GM18505 (cell line): ENCODE data around the gene EDNRB.
"Not testable (repeated sequence)": the region's sequence is repeated elsewhere in the genome, so short reads cannot be mapped to it uniquely, and the experiment has no call there.

ENCODE experiments used
- ATAC-seq: cut with Tn5 transposase; IDR thresholded peaks from one replicate; pipeline ENCODE4 v1.9.1; 2021; ENCODE audit not compliant: unreplicated experiment
- POLR2A ChIP-seq: IDR thresholded peaks from 4 replicates; pipeline ENCODE4 v1.6.1; 2011; ENCODE audit warnings: borderline replicate concordance; ENCODE audit not compliant: insufficient read depth, insufficient read length; ENCODE audit errors: extremely low read depth

EDNRB gene

DNA sequence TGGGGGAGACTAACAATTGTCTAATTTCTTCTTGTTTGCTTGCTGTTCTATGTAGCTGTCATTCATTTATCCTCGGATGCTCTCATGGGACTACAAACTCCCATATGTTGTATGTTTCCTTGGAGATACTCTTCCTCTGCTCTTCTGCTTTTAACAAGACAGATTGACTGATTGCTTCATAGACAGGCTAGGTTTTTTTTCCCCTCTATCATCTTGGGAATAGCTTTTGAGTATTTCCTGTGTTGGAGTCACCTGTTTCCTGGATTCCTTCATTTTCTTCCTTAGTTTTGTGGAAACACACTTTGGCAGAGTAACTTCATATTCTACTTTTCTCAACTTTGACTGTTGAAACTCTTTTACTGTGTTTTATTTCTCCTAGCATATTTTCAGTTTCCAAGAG is 27.6 kb downstream of the EDNRB start:
- ATAC-seq: no peak
- TF ChIP-seq POLR2A: no peak

DNA sequence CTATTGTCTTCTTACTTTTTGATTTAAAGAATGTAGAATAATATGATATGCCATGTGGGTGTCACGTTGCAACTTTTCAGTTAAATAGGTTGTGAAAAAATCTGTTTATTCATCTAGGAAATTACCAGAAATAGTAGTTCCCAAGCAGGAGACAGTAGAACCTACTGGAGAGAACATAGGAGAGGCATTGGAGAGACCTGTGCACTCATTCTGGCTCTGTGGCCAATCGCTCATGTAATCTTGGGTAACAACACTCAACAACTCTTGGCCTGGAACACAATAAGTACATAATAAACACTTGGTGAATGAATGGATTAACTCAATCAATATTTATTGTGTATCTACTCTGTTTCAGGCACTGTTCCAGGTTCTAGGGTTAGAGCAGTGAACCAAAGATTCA is 35.3 kb downstream of the EDNRB start:
- no peak for ATAC-seq
- TF ChIP-seq POLR2A: no peak

DNA sequence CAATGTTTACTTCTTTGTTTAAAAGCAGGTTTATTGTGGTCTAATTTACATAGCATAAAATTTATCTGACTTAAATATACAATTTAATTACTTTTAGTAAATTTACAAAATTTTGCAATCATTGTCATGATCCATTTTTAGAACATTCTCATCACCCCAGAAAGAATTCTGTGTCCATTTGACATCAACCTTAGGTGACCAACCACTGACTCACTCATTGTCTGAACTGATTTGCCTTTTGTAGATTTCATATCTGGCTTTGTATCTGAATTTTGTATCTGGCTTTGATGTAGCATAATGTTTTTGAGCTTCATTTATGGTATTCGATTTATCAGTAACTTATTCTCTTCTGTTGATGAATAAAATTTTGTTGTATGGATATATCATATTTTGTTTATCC is 40.4 kb downstream of the EDNRB start:
- ATAC-seq: no peak
- no peak for TF ChIP-seq POLR2A

DNA sequence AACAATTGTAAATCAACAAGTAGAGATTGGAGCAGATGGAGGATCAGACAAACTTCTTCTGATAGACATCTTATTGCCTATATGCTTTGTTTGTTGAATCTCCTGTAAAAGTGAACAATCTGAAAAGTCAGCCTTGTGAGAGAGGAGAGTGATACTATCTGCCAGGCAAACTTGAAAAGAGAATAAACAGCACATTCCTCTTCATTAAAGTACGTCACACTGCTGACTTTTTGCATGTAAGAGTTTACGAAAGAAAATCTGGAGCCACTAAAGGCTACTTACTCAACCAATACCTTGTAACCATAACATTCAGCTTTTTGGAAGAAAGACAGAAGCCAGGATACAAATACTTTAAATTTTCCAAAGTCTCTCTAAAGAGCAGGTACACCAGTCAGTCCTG is 42.5 kb downstream of the EDNRB start:
- ATAC-seq: no peak
- TF ChIP-seq POLR2A: no peak

DNA sequence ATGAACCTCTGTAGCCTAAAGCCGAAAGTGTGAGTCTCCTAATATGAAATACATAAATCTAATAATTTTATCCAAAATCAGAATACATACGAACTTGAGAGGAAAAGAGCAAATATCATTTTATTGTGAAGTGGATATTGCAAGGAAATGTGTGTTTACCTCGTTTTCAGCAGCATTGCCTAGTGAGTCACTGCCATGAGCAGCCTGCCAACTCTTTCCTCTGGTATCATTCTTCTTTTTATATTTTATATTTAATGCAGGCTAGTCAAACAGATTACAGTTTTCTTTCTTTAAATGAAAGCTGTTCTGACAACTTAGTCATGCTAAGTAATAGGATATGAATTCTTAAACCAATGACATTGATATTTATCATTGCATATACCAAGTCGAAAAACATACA is 44.2 kb downstream of the EDNRB start:
- no peak for ATAC-seq
- no peak for TF ChIP-seq POLR2A

DNA sequence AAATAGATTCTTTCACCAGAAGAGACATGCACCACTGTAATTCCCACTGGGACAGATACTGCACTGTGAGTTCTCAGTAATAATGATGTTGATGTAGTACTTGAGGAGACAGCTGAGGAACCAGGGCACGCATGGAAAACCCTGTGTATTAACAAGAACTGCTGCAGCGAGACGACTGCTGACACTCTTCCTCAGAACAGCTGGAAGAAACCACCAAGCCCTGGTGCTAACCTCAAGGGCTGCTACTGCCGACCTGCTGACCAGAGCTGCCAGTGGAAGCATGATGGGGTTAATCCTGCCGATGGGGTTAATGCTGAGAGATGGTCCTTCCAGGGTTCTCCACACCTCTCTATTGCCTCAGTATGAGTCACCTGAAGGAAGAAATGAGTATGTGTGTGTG is 45.6 kb downstream of the EDNRB start:
- no peak for TF ChIP-seq POLR2A
- no peak for ATAC-seq

DNA sequence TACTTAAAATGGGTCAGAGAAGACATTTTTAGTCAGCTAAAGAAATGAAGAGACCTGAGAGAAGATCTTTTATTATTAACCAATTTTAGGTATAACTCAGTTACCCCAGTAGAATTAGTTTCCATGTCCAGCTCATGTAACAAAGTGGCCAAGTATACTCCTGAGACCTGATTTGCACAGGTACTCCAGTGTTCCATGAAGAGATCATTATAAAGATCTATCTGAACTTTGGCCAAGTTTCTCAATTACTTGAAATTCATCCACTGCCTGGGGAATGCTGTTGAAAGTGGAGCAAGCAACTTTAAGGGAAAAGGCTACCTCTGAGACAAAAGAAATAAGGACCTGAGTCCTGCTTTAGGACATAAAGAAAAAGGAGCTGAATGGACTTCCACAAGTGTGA is 47.0 kb downstream of the EDNRB start:
- TF ChIP-seq POLR2A: no peak
- no peak for ATAC-seq

DNA sequence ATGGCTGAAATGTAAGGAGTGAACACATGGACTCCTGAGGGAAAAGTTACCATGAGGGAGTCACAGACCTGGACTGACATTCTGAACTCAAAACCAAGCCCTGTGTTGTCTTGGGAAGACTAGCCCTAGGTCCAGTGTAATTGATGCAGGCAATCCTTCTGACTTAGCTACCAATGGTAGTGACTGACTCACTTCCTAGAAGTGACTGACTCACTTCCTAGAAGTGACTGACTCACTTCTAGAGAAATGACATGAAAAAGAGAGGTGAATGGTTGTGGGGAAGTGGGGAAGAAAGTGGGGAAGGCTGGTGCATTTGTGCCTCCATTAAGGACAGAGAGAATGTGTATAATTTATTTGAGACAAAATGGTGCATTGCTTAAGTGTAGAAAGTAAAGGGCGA is 49.9 kb downstream of the EDNRB start:
- ATAC-seq: no peak
- TF ChIP-seq POLR2A: no peak

DNA sequence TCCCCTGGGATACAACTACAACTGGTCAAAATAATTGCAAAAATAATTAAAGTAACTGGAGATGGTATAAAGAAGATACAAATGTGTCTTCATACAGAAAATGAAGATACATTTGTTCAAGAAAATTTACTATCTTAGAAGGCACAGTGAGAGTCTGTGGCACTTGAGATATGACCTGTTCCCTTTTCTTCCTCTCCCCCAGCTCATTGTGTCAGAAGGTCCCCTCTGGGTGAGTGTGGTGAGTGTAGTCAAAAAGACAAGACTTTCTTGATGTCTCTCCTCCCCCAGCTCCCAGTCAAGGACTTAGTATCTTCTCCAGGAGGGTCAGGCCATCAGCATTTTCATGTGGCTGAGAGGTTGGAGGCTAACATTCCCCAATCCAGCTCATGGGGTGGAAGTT is 51.7 kb downstream of the EDNRB start:
- ATAC-seq: no peak
- TF ChIP-seq POLR2A: no peak

DNA sequence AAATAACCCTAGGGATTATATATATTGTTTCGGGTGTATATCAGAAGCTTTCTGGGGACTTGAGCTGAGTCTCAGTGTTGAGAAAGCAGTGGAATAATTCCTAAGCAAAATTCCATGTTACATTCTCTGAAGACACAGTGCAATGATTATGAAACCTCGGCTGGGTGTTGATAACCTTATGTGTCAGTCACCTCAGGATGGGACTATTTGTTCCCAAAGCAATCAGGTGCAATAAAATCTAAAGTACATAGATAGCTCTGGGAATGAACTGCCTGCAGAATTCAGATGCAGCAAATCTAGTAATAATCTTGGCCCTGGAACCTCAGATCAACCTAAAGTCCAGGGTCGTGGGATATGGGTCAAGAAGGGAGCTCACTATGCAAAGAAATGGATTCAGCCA is 53.0 kb downstream of the EDNRB start:
- no peak for ATAC-seq
- TF ChIP-seq POLR2A: no peak

DNA sequence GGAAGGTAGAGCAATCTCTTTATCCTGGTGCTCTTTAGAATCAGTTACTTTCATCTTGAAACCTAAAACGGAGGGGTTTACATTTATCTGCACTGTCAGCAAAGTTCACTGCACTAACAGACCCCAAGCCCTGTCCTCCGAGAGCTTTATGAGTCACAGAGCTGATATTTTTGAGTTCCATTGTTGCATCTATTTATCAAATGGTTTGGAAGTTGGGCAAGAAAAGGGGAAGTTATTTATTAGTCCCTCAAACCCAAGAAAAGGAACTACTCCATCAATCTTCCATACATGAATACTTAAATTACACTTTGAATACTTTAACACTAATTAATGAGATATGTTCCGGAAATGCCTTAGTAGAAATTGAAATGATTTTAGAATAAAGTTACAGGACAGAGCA is 55.5 kb downstream of the EDNRB start:
- ATAC-seq: no peak

DNA sequence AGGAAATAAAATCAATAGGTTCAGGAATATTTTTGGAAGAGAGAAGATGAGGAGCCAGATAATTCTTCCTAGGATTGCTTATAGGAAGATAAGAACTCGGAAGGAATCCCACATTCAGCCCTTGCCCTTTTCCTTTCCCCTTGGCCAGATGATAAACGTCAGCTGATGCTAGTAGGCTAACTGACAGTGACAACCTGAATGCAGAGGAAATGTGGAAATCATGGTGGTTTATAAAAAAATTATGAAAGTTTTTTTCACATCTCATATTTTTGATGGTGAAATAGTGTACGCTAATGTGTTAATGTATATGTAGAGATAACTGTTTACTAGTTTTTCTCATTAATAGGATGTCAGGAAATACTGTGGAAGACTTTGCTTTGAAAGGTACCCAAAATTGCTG is 56.9 kb downstream of the EDNRB start:
- ATAC-seq: no peak

More for the DNA sequence above, 55.5 kb downstream of the EDNRB start:
- no peak for TF ChIP-seq POLR2A

DNA sequence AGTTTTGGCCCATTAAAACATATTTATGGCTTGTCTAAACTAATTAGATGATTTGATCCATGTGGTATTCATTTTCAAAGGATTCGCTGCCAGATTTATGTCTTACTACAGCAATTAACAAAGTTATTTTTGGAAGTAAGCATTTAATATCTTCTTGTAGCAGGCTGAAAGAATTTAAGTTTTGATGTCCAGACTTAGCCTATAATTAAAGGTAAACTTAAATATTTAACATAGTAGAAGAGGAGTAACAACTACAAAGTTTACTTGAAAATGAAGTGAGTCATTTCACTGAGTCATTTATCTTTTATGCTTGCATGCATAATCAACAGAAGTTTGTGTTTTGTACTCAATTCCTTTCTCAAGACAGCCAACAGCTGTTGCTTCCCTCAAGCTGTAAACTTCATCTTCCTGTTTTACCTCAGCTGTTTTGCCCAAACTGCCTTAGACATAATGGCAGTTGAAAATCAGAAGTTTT is 58.1 kb downstream of the EDNRB start:
- TF ChIP-seq POLR2A: no peak
- ATAC-seq: no peak

More for the DNA sequence above, 56.9 kb downstream of the EDNRB start:
- TF ChIP-seq POLR2A: no peak

DNA sequence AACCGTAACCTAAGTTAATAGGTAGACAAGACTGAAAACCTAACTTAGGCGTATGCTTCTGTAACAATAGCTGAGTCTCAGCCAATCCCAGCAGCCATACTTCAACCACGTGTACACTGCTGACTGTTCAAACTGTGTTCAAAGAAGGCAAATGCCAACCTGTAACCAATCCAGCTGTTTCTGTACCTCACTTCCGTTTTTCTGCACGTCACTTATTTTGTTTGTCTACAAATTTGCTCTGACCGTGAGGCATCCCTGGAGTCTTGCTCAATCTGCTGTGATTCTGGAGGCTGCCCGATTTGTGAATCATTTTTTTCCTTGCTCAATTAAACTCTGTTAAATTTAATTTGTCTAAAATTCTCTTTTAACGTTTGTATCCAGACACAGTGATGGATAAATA is 59.2 kb downstream of the EDNRB start:
- TF ChIP-seq POLR2A: no peak
- ATAC-seq: no peak

DNA sequence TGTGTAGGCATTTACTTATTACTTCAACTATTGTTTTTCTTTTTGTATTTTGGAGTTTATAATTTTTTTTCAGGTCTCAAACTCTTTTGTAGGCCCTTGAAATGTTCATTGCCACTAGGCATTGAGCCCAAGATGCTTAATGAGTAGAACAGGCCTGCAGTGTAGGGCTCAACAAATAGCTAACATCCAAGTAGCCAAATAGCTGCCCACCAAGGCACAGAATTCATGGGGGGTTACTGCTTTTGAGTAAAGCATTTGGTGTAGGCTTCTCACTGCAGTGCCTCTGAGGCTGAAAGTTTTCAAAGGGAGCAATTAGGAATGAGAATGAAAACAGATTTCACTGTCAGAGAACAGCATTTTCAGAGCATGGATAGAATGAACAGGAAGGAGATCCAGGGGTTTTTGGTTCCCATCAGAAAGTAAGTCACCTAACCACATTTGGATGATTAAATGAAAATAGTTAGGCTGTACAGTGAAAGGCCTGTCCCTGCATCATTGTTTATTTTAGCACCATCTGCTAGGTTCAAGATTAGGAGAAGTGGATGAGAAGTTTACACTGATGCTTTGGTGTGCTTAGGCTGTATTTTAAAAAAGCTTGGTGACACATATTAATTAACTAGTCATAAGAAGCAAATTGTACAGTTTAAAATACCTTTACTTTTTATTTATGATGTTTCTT is 61.0 kb downstream of the EDNRB start:
- no peak for ATAC-seq
- no peak for TF ChIP-seq POLR2A

DNA sequence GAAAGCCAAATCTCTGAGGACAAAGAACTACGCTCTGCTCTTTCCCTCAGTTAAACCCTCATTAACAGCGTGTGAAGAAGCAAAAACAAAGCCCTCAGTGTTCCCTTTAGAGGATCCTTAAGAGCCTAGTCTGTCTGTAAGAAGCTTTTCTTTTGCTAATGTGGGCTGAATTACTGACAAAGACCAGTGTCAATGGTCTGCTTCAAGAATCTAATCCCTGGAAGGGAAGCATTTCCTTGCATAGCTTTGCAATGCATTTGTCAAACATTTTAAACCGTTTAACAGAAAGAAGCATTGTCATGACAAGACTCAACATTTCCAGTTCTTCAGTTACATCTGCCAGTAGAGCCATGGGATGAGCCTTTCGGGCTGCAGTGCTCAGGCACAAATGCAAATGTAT is 64.9 kb downstream of the EDNRB start:
- no peak for ATAC-seq

DNA sequence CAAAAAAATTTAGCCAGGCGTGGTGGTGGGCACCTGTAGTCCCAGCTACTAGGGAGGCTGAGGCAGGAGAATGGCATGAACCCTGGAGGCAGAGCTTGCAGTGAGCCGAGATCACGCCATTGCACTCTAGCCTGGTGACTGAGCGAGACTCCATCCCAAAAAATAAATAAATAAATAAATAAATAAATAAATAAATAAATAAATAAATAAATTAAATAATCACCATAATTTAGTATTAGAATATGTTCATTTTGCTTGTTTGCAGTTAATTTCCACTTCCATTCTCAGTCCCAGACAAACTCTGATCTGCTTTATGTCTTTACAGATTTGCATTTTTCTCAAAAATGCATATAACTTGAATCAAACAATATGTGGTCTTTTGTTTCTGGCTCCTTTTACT is 70.6 kb downstream of the EDNRB start:
- ATAC-seq: not testable (repeated sequence)

More for the DNA sequence above, 64.9 kb downstream of the EDNRB start:
- TF ChIP-seq POLR2A: no peak
